Gastroesophageal sphincter (tissue), 3 donors: ENCODE results near the gene KIAA1958.

Source experiments
- EP300 ChIP-seq: sonication (generic); formaldehyde crosslinking; IDR thresholded peaks from one replicate; pipeline ENCODE4 v1.6.1; 2017; ENCODE audit warnings: antibody characterized with exemption, mild to moderate bottlenecking
- POLR2A ChIP-seq, 2 donors: fragments of 450-650 bp; IDR thresholded peaks; one replicate each; pipeline ENCODE4 v1.6.1; 2017; ENCODE audit warnings: antibody characterized with exemption in 2 of 2, mild to moderate bottlenecking in 2 of 2, moderate library complexity in 1 of 2
- TF ChIP-seq, protein P1 (sequence below), 4 experiments: fragments of 200-600 bp in 2 of 4; fragments of 450-650 bp in 2 of 4; sonication (generic) in 1 of 4; IDR thresholded peaks; one replicate each; pipeline ENCODE4 v1.5.1; 2017 to 2019; ENCODE audit warnings: antibody characterized with exemption in 4 of 4, mild to moderate bottlenecking in 2 of 4, moderate library complexity in 2 of 4

DNA sequence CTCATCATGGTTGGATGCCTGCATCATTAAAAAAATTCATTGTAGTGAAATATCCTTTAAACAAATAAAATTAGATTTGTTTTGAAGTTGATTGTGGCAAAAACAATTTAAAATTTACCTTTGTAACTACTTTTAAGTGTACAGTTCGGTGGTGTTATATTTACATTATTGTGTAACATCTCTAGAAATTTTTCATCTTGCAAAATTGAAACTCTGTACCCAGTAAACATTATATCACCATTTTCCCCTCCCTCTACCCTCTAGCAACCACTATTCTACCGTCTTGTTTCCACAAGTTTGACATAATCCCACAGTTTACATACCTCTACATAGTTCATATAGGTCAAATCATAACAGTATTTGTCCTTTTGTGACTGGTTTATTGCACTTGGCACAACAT is 2.0 kb upstream of the KIAA1958 start:
- TF ChIP-seq, protein P1, sequence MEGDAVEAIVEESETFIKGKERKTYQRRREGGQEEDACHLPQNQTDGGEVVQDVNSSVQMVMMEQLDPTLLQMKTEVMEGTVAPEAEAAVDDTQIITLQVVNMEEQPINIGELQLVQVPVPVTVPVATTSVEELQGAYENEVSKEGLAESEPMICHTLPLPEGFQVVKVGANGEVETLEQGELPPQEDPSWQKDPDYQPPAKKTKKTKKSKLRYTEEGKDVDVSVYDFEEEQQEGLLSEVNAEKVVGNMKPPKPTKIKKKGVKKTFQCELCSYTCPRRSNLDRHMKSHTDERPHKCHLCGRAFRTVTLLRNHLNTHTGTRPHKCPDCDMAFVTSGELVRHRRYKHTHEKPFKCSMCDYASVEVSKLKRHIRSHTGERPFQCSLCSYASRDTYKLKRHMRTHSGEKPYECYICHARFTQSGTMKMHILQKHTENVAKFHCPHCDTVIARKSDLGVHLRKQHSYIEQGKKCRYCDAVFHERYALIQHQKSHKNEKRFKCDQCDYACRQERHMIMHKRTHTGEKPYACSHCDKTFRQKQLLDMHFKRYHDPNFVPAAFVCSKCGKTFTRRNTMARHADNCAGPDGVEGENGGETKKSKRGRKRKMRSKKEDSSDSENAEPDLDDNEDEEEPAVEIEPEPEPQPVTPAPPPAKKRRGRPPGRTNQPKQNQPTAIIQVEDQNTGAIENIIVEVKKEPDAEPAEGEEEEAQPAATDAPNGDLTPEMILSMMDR (IDR thresholded peaks at IDR 0.05), result no peak
- TF ChIP-seq POLR2A (IDR thresholded peaks at IDR 0.05) (no peak), EP300 (no peak)
